ENCODE measurements around the gene USP32.
"Not testable (repeated sequence)": the region's sequence is repeated elsewhere in the genome, so short reads cannot be mapped to it uniquely, and the experiment has no call there.

The USP32 gene

GRCh38 chr17:60383379-60383778 lies 8.6 kb downstream of the USP32 start:
- DNase-seq (ENCODE audit: low read depth): no peak
- H3K4me3 ChIP-seq (ENCODE audit: low read depth, low read length): no peak overlapping the region
- TF ChIP-seq CTCF (IDR thresholded peaks at IDR 0.05; ENCODE audit: control insufficient read depth, extremely low read depth, insufficient read depth): no peak

- no peak for TF ChIP-seq CTCF (IDR thresholded peaks at IDR 0.05; ENCODE audit: control insufficient read depth, extremely low read depth, insufficient read depth)
- no peak for DNase-seq (ENCODE audit: low read depth)
- H3K4me3 ChIP-seq (ENCODE audit: low read depth, low read length): no peak overlapping the region
Observed at GRCh38 chr17:60381958-60382357, 10.0 kb downstream of the USP32 start.

GRCh38 chr17:60379461-60379860 lies 12.5 kb downstream of the USP32 start:
- H3K4me3 ChIP-seq (ENCODE audit: low read depth, low read length); DNase-seq (ENCODE audit: low read depth): not testable (repeated sequence)

GRCh38 chr17:60378187-60378586 lies 13.7 kb downstream of the USP32 start:
- DNase-seq (ENCODE audit: low read depth); H3K4me3 ChIP-seq (ENCODE audit: low read depth, low read length): not testable (repeated sequence)

GRCh38 chr17:60372790-60373483 lies 19.0 kb downstream of the USP32 start:
- no peak overlapping the region for H3K4me3 ChIP-seq (ENCODE audit: low read depth, low read length)
- DNase-seq (ENCODE audit: low read depth): no peak
- no peak for TF ChIP-seq CTCF (IDR thresholded peaks at IDR 0.05; ENCODE audit: control insufficient read depth, extremely low read depth, insufficient read depth)

- no peak for TF ChIP-seq CTCF (IDR thresholded peaks at IDR 0.05; ENCODE audit: control insufficient read depth, extremely low read depth, insufficient read depth)
Observed at GRCh38 chr17:60371818-60372510, 20.0 kb downstream of the USP32 start.

GRCh38 chr17:60371416-60371815 lies 20.5 kb downstream of the USP32 start:
- TF ChIP-seq CTCF (IDR thresholded peaks at IDR 0.05; ENCODE audit: control insufficient read depth, extremely low read depth, insufficient read depth): no peak
- no peak for DNase-seq (ENCODE audit: low read depth)
- H3K4me3 ChIP-seq (ENCODE audit: low read depth, low read length): no peak overlapping the region

More at GRCh38 chr17:60371818-60372510, 20.0 kb downstream of the USP32 start:
- no peak overlapping the region for H3K4me3 ChIP-seq (ENCODE audit: low read depth, low read length)
- DNase-seq (ENCODE audit: low read depth): no peak

GRCh38 chr17:60369727-60370126 lies 22.2 kb downstream of the USP32 start:
- no peak for TF ChIP-seq CTCF (IDR thresholded peaks at IDR 0.05; ENCODE audit: control insufficient read depth, extremely low read depth, insufficient read depth)
- H3K4me3 ChIP-seq (ENCODE audit: low read depth, low read length): no peak overlapping the region
- DNase-seq (ENCODE audit: low read depth): no peak
